KMS-11 (cell line): ENCODE data around the gene NAV3.

ENCODE experiments used
- H2AFZ ChIP-seq: fragments of 200-600 bp; sonication (generic); 2 replicates; pipeline ENCODE4 v1.6.1; 2016; ENCODE audit warnings: antibody characterized with exemption, mixed run types, low read depth
- H3K27ac ChIP-seq: fragments of 200-600 bp; sonication (generic); 2 replicates; pipeline ENCODE4 v1.6.1; 2016; ENCODE audit warnings: mild to moderate bottlenecking, mixed run types
- H3K27me3 ChIP-seq: fragments of 200-600 bp; sonication (generic); 2 replicates; pipeline ENCODE4 v1.6.1; 2017; ENCODE audit warnings: mild to moderate bottlenecking, low read depth, mixed run types, moderate library complexity; ENCODE audit not compliant: insufficient read depth
- H3K36me3 ChIP-seq: fragments of 200-600 bp; sonication (generic); 2 replicates; pipeline ENCODE4 v1.6.1; 2017; ENCODE audit warnings: mild to moderate bottlenecking, mixed run types; ENCODE audit not compliant: insufficient read depth
- H3K4me1 ChIP-seq: fragments of 200-600 bp; sonication (generic); 2 replicates; pipeline ENCODE4 v1.6.1; 2016; ENCODE audit warnings: mild to moderate bottlenecking, low read depth, mixed run types; ENCODE audit not compliant: poor library complexity, severe bottlenecking
- H3K4me2 ChIP-seq: fragments of 200-600 bp; sonication (generic); 2 replicates; pipeline ENCODE4 v1.7.0; 2016; ENCODE audit warnings: mild to moderate bottlenecking, mixed run types
- H3K4me3 ChIP-seq: fragments of 200-600 bp; sonication (generic); IDR thresholded peaks from 2 replicates; pipeline ENCODE4 v1.6.1; 2017; ENCODE audit warnings: low read depth, low read length, mixed read lengths; ENCODE audit not compliant: insufficient read depth
- H3K79me2 ChIP-seq: fragments of 200-600 bp; sonication (generic); 2 replicates; pipeline ENCODE4 v1.6.1; 2016; ENCODE audit warnings: low read depth, mixed run types; ENCODE audit not compliant: insufficient read depth
- H3K9ac ChIP-seq: fragments of 200-600 bp; sonication (generic); 2 replicates; pipeline ENCODE4 v1.6.1; 2016; ENCODE audit warnings: mild to moderate bottlenecking, mixed run types
- H4K20me1 ChIP-seq: fragments of 200-600 bp; sonication (generic); 2 replicates; pipeline ENCODE4 v1.6.1; 2016; ENCODE audit warnings: mild to moderate bottlenecking, mixed run types; ENCODE audit not compliant: insufficient read depth
- TF ChIP-seq, protein P1 (sequence below): fragments of 200-600 bp; sonication (generic); conservative IDR thresholded peaks from 2 replicates; pipeline ENCODE4 v1.6.1; 2017; ENCODE audit warnings: low read depth, mild to moderate bottlenecking, antibody characterized with exemption, low read length, moderate library complexity, mixed read lengths

The NAV3 gene

DNA sequence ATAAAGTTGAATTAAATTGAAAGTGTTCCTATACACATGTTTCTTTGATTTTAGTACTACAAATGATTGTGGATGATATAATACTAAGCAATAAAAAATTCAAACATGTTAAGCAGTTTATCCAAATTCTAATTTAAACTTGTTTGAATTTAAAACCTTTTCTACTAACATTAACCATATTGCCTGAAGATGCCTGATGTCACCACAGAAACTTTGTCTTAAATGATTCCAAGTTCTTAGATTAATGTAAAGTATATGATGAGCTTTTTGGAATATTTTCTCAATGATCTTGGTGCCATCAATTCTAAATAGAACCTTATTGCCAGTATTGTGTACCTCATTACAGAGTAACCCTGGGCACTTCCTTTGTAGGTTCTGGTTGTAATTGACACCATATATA lies 259.6 kb downstream of the NAV3 start:
- Histone ChIP-seq H4K20me1 (no peaks in the 10 kb centered on the region), H3K27me3 (no peaks in the 10 kb centered on the region), H3K9ac (no peak overlapping the region), H3K4me2 (no peak overlapping the region), H3K4me3 (no peak overlapping the region), H3K4me1 (peaks cover 14% of the 10 kb centered on the region), H2AFZ (no peak overlapping the region), H3K79me2 (no peaks in the 10 kb centered on the region), H3K27ac (no peak overlapping the region), H3K36me3 (no peaks in the 10 kb centered on the region)
- TF ChIP-seq, protein P1, sequence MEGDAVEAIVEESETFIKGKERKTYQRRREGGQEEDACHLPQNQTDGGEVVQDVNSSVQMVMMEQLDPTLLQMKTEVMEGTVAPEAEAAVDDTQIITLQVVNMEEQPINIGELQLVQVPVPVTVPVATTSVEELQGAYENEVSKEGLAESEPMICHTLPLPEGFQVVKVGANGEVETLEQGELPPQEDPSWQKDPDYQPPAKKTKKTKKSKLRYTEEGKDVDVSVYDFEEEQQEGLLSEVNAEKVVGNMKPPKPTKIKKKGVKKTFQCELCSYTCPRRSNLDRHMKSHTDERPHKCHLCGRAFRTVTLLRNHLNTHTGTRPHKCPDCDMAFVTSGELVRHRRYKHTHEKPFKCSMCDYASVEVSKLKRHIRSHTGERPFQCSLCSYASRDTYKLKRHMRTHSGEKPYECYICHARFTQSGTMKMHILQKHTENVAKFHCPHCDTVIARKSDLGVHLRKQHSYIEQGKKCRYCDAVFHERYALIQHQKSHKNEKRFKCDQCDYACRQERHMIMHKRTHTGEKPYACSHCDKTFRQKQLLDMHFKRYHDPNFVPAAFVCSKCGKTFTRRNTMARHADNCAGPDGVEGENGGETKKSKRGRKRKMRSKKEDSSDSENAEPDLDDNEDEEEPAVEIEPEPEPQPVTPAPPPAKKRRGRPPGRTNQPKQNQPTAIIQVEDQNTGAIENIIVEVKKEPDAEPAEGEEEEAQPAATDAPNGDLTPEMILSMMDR, result no peak

DNA sequence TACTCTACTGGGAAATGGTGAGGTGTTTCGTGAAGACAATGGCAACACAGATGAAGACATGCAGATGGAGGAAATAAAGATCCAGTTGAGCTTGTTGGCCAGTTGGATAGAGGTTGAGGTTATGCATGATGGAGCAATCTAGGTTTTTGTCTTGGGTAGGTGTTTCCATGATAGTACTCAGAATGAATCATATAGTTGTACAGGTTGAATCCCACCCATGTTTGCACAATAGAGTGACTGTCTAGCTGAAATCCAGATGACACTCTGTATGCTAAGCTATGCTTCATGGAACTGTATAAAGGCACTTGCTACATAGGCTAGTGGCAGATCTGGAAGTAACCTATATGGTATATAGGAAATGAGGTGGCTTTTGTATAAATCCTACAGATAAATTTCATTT lies 264.9 kb downstream of the NAV3 start:
- Histone ChIP-seq H3K27me3 (no peaks in the 10 kb centered on the region), H3K36me3 (no peaks in the 10 kb centered on the region), H3K4me3 (no peak overlapping the region), H4K20me1 (no peaks in the 10 kb centered on the region), H2AFZ (no peak overlapping the region), H3K27ac (no peak overlapping the region), H3K4me2 (no peak overlapping the region), H3K9ac (no peak overlapping the region), H3K4me1 (no peaks in the 10 kb centered on the region), H3K79me2 (no peaks in the 10 kb centered on the region)
- TF ChIP-seq, protein P1, result no peak

DNA sequence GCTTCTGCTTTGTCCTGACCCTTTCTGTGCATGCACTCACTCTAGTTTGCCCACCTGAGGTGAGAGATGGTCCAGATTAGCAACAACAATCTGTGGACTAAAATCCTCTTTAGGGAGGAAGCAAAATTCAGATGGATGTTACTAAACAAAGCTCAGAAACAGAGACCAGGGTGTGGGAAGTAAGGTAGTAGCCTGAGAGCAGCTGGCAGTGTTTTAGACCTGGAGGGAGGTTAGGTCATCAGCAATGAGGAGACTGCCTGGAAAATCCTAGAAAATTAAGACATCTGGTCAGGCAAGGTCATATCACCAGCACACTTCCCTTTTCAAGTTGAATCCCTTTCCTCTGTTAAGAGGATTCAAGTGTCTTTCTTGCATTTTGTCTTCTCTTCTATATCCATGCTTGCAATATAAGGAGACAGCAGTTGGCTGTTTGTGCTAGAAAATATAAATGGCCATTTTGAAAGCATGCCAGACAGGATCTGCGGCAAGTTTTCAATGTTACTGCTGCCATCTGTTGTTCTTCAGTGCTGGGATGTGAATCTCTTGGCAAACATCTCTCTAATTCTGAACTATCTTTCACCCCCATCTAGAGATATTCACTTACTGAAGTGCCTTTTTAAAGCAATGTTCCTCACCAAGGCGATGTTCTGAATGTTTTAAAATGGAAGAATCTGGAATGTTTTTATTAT lies 266.4 kb downstream of the NAV3 start:
- Histone ChIP-seq H3K27ac (no peak overlapping the region), H2AFZ (no peak overlapping the region), H4K20me1 (no peaks in the 10 kb centered on the region), H3K4me2 (no peak overlapping the region), H3K36me3 (no peaks in the 10 kb centered on the region), H3K79me2 (no peaks in the 10 kb centered on the region), H3K27me3 (no peaks in the 10 kb centered on the region), H3K9ac (no peak overlapping the region), H3K4me1 (no peaks in the 10 kb centered on the region), H3K4me3 (no peak overlapping the region)
- TF ChIP-seq, protein P1, result no peak

DNA sequence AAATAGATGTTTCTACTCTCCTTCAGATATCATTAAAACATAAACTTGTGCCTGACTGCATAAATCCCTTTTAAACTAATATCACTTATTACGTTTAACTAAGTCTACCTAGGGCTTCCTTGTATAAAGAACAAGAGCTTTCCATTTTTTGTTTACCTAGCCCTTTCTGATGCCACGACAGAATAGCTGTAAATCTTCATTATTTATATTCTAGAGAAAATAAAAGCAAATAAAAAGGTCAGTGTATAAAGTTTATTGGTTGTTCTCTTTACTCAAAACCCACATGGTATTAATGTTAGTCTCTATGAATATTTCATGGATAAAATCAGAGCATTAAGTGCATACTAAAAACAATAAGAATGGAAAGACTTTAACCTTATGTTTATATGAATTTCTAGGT lies 269.1 kb downstream of the NAV3 start:
- Histone ChIP-seq H3K4me3 (no peak overlapping the region), H3K36me3 (no peaks in the 10 kb centered on the region), H3K9ac (no peak overlapping the region), H4K20me1 (no peaks in the 10 kb centered on the region), H3K27me3 (no peaks in the 10 kb centered on the region), H3K79me2 (no peaks in the 10 kb centered on the region), H3K4me2 (no peak overlapping the region), H2AFZ (no peak overlapping the region), H3K27ac (no peak overlapping the region), H3K4me1 (no peaks in the 10 kb centered on the region)
- TF ChIP-seq, protein P1, result no peak
